Ovary (tissue), 9 donors: ENCODE results near the gene SSC4D. TPM values are rescaled to one million over a fixed set of nuclear protein-coding genes. Genes with fewer than 3 reads are reported as not detected.

Source experiments
- DNase-seq, 5 donors: peaks; one replicate each; pipeline ENCODE4 v3.0.0-alpha.2; 2019 to 2020
- H3K27ac ChIP-seq, 2 donors: fragments of 200-600 bp; one replicate each; pipeline versions ENCODE4 v1.5.1 to v1.8.0; 2019 to 2022
- H3K27me3 ChIP-seq: fragments of 200-600 bp; one replicate; pipeline ENCODE4 v1.8.0; 2022
- H3K36me3 ChIP-seq: fragments of 200-600 bp; sonication (generic); one replicate; pipeline ENCODE4 v1.5.1; 2019
- H3K4me1 ChIP-seq: one replicate; pipeline ENCODE4 v1.8.1; 2013; ENCODE audit warnings: mild to moderate bottlenecking, moderate library complexity; ENCODE audit not compliant: insufficient read depth
- H3K4me3 ChIP-seq: fragments of 200-600 bp; sonication (generic); one replicate; pipeline ENCODE4 v1.5.1; 2017
- H3K9me3 ChIP-seq, 2 donors: fragments of 200-600 bp in 1 of 2; sonication (generic) in 1 of 2; one replicate each; pipeline versions ENCODE4 v1.5.1 to v1.8.1; 2013 to 2019; ENCODE audit warnings: mild to moderate bottlenecking in 1 of 2, moderate library complexity in 1 of 2
- CTCF ChIP-seq, 3 donors: fragments of 450-650 bp in 2 of 3; fragments of 200-600 bp in 1 of 3; IDR thresholded peaks; one replicate each; pipeline versions ENCODE4 v1.5.1 to v1.8.0; 2016 to 2022; ENCODE audit warnings: antibody characterized with exemption in 3 of 3, mild to moderate bottlenecking in 1 of 3
- EP300 ChIP-seq: sonication (generic); formaldehyde crosslinking; IDR thresholded peaks from one replicate; pipeline ENCODE4 v1.6.1; 2017; ENCODE audit warnings: antibody characterized with exemption
- POLR2A ChIP-seq: fragments of 450-650 bp; IDR thresholded peaks from one replicate; pipeline ENCODE4 v1.6.1; 2017; ENCODE audit warnings: antibody characterized with exemption, mild to moderate bottlenecking, moderate library complexity
- WGBS, 3 donors: extraction: QIAGEN DNeasy Blood & Tissue Kit in 1 of 3; methylation state at CpG; one replicate each; pipeline versions ENCODE4 v1.1.5 to v1.1.7; 2013 to 2017; 5-methylcytosine and 5-hydroxymethylcytosine counted together
- intact Hi-C, 4 donors: fragments of 100-400 bp; cut with DNase I; formaldehyde crosslinking; loops; one replicate each; pipeline versions ENCODE4 v1.11.0 to v1.15.1; 2022 to 2023
- polyA plus RNA-seq, 2 donors: library from polyadenylated mRNA; stranded (reverse); fragments of 200-250 nt in 1 of 2; fragments of 350-450 nt in 1 of 2; fragmentation: Illumina TruSeq in 1 of 2; extraction: RNeasy Lipid Tissue Mini Kit (QIAGEN cat#74804) in 1 of 2; gene quantifications; one replicate each; pipeline ENCODE4 v1.2.3, GENCODE V29; 2013 to 2014
- total RNA-seq, 7 donors: library from RNA; depleted of rRNA in 2 of 7; stranded (reverse); fragments of >200 nt in 2 of 7; fragmentation: NEBNext Ultra II Directional in 3 of 7; extraction: Animal tissue kit (Norgen Biotek cat#: 25700) in 3 of 7; gene quantifications; one replicate each; pipeline versions ENCODE4 v1.1.0 to v1.2.4, GENCODE V29; 2016 to 2023
- donor health status: DM: no; HTN: no; CAD: no; lungs with moderate emphysema.
- donor health status: DM: no; HTN: no; CAD: no.
- donor health status: Bipolar disorder and iron deficiency.
- donor health status: DM: yes; HTN: yes; CAD: no.
- donor health status: DM: no; HTN: no; CAD: no.
- donor health status: DM: yes; HTN: yes; CAD: no.

SSC4D gene
- total and polyA plus RNA-seq, 9 donors = 0.48 to 2.6 (median 1.0) TPM

- H3K9me3 ChIP-seq = no peaks in the 10 kb centered on the region
- H3K4me3 ChIP-seq = no peak overlapping the region
- H3K36me3 ChIP-seq = no peaks in the 10 kb centered on the region
- intact Hi-C loops = no loop called here
- WGBS, 3 donors = 21 to 36% (median 31%) methylated on average over 9 of the region's 9 CpGs
- no peaks in the 10 kb centered on the region for H3K27me3 ChIP-seq
- H3K4me1 ChIP-seq = peaks cover 15% of the 10 kb centered on the region
- no peak for TF ChIP-seq CTCF (IDR thresholded peaks at IDR 0.05)
- TF ChIP-seq POLR2A = no peak
- TF ChIP-seq EP300 = no peak
- peak in 1 of 5 donors; percentile 43 for DNase-seq
- no peak overlapping the region for H3K27ac ChIP-seq
Observed at GRCh38 chr7:76377186-76377918, 32.1 kb downstream of the SSC4D start.

GRCh38 chr7:76375251-76375650 lies 34.2 kb downstream of the SSC4D start:
- WGBS, 3 donors = 40 to 49% (median 46%) methylated on average over 9 of the region's 9 CpGs

GRCh38 chr7:76372984-76373833 lies 36.3 kb downstream of the SSC4D start:
- 32 to 34% (median 33%) methylated on average over 9 of the region's 9 CpGs for WGBS, 3 donors
- no peak for DNase-seq
- no peak overlapping the region for H3K27ac ChIP-seq

More at GRCh38 chr7:76375251-76375650, 34.2 kb downstream of the SSC4D start:
- intact Hi-C loops = no loop called here
- Histone ChIP-seq H3K27me3 (no peaks in the 10 kb centered on the region), H3K4me3 (no peak overlapping the region), H3K9me3 (no peaks in the 10 kb centered on the region), H3K27ac (no peak overlapping the region), H3K36me3 (no peaks in the 10 kb centered on the region), H3K4me1 (peaks cover 9% of the 10 kb centered on the region)
- DNase-seq = no peak
- TF ChIP-seq CTCF (IDR thresholded peaks at IDR 0.05) (no peak), POLR2A (no peak), EP300 (no peak)

More at GRCh38 chr7:76372984-76373833, 36.3 kb downstream of the SSC4D start:
- Histone ChIP-seq H3K4me3 (no peak overlapping the region), H3K9me3 (no peaks in the 10 kb centered on the region), H3K4me1 (peaks cover 9% of the 10 kb centered on the region), H3K36me3 (no peaks in the 10 kb centered on the region), H3K27me3 (no peaks in the 10 kb centered on the region)
- TF ChIP-seq CTCF (IDR thresholded peaks at IDR 0.05) (no peak), POLR2A (no peak), EP300 (no peak)
- intact Hi-C loops = no loop called here
